ENCODE data around the gene PIGZ. TPM values are rescaled to one million over a fixed set of nuclear protein-coding genes. Genes with fewer than 3 reads are reported as not detected.

PIGZ gene
- polyA plus RNA-seq, 1 experiment = 7.0 TPM

DNA sequence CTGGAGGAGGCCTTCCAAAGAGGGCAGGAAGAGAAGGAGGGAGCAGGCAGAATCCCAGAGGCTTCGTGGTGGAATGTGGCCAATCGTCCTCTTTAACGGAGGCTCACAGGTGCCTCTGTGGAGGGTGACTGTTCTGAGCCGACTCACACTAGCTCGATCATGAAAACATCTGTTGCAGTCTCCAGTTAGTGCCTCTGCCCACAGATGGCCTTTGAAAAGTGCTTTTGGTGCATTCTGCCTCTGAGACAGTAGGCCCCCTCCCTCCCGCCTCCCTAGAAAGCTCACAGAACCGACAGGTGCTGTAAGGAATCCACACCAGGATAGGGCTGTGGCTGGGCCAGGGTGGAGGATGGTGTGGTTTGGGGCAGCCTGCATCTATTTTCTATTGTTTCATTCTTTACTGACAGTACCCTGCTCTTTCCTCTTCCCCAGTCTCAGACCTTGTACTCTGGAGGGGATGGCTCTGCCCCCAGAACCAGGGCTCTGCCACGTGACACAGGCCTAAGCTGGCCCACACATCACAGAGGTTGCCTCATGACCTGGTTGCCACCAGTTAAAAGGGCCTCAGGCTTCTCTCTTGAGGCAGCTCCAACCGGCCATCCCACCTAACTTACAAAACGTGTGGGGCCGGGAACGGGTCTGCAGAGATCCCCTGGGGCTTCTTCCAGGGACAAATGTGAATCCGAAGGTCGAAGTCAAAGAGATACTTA is 27.2 kb upstream of the PIGZ start:
- DNase-seq (ENCODE audit: low read depth) = no peak
- H3K27me3 ChIP-seq (ENCODE audit: control insufficient read depth, insufficient read depth, low read length) = no peaks in the 10 kb centered on the region; the same call in 1 of the 2 replicates
- TF ChIP-seq, protein P1, sequence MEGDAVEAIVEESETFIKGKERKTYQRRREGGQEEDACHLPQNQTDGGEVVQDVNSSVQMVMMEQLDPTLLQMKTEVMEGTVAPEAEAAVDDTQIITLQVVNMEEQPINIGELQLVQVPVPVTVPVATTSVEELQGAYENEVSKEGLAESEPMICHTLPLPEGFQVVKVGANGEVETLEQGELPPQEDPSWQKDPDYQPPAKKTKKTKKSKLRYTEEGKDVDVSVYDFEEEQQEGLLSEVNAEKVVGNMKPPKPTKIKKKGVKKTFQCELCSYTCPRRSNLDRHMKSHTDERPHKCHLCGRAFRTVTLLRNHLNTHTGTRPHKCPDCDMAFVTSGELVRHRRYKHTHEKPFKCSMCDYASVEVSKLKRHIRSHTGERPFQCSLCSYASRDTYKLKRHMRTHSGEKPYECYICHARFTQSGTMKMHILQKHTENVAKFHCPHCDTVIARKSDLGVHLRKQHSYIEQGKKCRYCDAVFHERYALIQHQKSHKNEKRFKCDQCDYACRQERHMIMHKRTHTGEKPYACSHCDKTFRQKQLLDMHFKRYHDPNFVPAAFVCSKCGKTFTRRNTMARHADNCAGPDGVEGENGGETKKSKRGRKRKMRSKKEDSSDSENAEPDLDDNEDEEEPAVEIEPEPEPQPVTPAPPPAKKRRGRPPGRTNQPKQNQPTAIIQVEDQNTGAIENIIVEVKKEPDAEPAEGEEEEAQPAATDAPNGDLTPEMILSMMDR (IDR thresholded peaks at IDR 0.05; ENCODE audit: insufficient read depth, low read depth, low read length) = no peak
- POLR2A ChIA-PET = no interaction called here
- no peak overlapping the region for H3K4me3 ChIP-seq (ENCODE audit: low read depth, low read length)
- no peaks in the 10 kb centered on the region for H3K36me3 ChIP-seq (ENCODE audit: control insufficient read depth, insufficient read depth, low read length)
- CTCF ChIA-PET = no interaction called here

DNA sequence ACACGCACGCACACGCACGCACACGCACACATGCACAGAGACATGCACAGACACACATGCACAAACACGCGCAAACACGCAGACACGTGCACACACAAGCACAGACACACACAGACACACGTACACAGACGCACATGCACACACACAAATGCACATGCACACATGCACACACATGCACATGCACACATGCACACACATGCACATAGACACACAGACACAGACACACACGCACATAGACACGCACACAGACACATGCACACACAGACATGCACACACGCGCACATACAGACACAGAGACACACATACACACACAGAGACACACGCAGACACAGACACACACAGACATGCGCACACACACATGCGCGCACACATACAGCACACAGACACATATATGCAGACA is 26.4 kb upstream of the PIGZ start:
- no peak for DNase-seq (ENCODE audit: low read depth)
- no peak overlapping the region for H3K4me3 ChIP-seq (ENCODE audit: low read depth, low read length)
- H3K36me3 ChIP-seq (ENCODE audit: control insufficient read depth, insufficient read depth, low read length) = no peaks in the 10 kb centered on the region
- no peaks in the 10 kb centered on the region; the same call in 1 of the 2 replicates for H3K27me3 ChIP-seq (ENCODE audit: control insufficient read depth, insufficient read depth, low read length)
- TF ChIP-seq, protein P1 (IDR thresholded peaks at IDR 0.05; ENCODE audit: insufficient read depth, low read depth, low read length) = no peak
- ChIA-PET POLR2A (no interaction called here), CTCF (no interaction called here)

DNA sequence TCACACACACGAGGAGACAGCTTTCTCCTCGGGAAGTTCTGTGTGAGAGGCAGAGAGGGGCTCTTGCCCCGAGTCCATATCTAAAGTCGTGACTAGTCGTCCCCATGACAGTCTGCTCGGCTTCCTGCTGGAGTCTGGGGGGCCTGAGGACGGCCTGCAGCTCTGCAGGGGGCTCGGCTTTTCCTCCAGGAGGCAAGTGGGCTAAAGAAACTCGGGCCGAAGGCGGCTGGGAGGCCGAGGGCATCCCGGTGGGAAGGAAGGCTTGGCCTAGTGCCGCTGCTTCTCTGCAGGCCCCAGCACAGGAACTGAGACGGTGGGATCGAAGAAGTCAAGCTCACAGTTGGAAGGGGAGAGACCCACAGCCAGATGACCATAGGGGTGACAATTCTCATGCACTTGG is 25.4 kb upstream of the PIGZ start:
- ChIA-PET POLR2A (no interaction called here), CTCF (interaction anchor here (1.6 to 1.8 kb wide), 2 partner anchors 9 to 11 kb away, joined by 5 to 9 read pairs; no protein-coding TSS in a partner anchor)

GRCh38 chr3:196992461-196993065 is 23.9 kb upstream of the PIGZ start:
- DNase-seq (ENCODE audit: low read depth) = no peak
- POLR2A ChIA-PET = no interaction called here
- CTCF ChIA-PET = interaction anchor here (1.3 to 2.8 kb wide), 2 partner anchors 8 to 10 kb away, joined by 3 to 15 read pairs; no protein-coding TSS in a partner anchor
- TF ChIP-seq, protein P1 (IDR thresholded peaks at IDR 0.05; ENCODE audit: insufficient read depth, low read depth, low read length) = no peak
- Histone ChIP-seq H3K4me3 (ENCODE audit: low read depth, low read length) (no peak overlapping the region), H3K27me3 (ENCODE audit: control insufficient read depth, insufficient read depth, low read length) (peaks cover 3% of the 10 kb centered on the region), H3K36me3 (ENCODE audit: control insufficient read depth, insufficient read depth, low read length) (no peaks in the 10 kb centered on the region)

More for the DNA sequence above, 25.4 kb upstream of the PIGZ start:
- Histone ChIP-seq H3K27me3 (ENCODE audit: control insufficient read depth, insufficient read depth, low read length) (peaks cover under 1% of the 10 kb centered on the region), H3K36me3 (ENCODE audit: control insufficient read depth, insufficient read depth, low read length) (no peaks in the 10 kb centered on the region), H3K4me3 (ENCODE audit: low read depth, low read length) (no peak overlapping the region)
- DNase-seq (ENCODE audit: low read depth) = no peak
- TF ChIP-seq, protein P1 (IDR thresholded peaks at IDR 0.05; ENCODE audit: insufficient read depth, low read depth, low read length) = no peak

GRCh38 chr3:196991581-196992460 is 23.2 kb upstream of the PIGZ start:
- TF ChIP-seq, protein P1 (IDR thresholded peaks at IDR 0.05; ENCODE audit: insufficient read depth, low read depth, low read length) = 0 out of 2 replicates have a peak, but pooled peaks have one; percentile 9
- Histone ChIP-seq H3K4me3 (ENCODE audit: low read depth, low read length) (no peak overlapping the region), H3K36me3 (ENCODE audit: control insufficient read depth, insufficient read depth, low read length) (no peaks in the 10 kb centered on the region), H3K27me3 (ENCODE audit: control insufficient read depth, insufficient read depth, low read length) (peaks cover 5% of the 10 kb centered on the region)
- DNase-seq (ENCODE audit: low read depth) = no peak
- ChIA-PET POLR2A (no interaction called here), CTCF (interaction anchor here (2.8 kb wide), 1 partner anchor 11 kb away, joined by 15 read pairs; no protein-coding TSS in a partner anchor)

Data from BJ (cell line).